Neural cell (in vitro differentiated cells): ENCODE data around the gene ATP1A1. TPM values are rescaled to one million over a fixed set of nuclear protein-coding genes. Genes with fewer than 3 reads are reported as not detected.

Experiments used
- H2AFZ ChIP-seq: fragments of 200-600, 300-800 bp; sonication (generic), shearing (Covaris generic); 2 replicates; pipeline ENCODE4 v1.6.0; 2014; ENCODE audit warnings: low read depth, mild to moderate bottlenecking, antibody characterized with exemption, low read length, moderate library complexity
- H3F3A ChIP-seq: fragments of 200-600 bp; shearing (Covaris generic); 2 replicates; pipeline ENCODE4 v1.6.1; 2016; ENCODE audit warnings: mild to moderate bottlenecking, moderate library complexity, mixed read lengths, antibody characterized with exemption, low read length; ENCODE audit not compliant: insufficient read depth, poor library complexity, severe bottlenecking
- H3K27ac ChIP-seq: fragments of 200-600, 300-800 bp; sonication (generic), shearing (Covaris generic); 2 replicates; pipeline ENCODE4 v1.5.1; 2014; ENCODE audit warnings: mild to moderate bottlenecking, low read length, moderate library complexity
- H3K27me3 ChIP-seq: fragments of 300-800, 200-600 bp; sonication (generic), shearing (Covaris generic); 2 replicates; pipeline ENCODE4 v1.6.0; 2014; ENCODE audit warnings: mild to moderate bottlenecking, low read depth, low read length, moderate library complexity; ENCODE audit not compliant: insufficient read depth
- H3K36me3 ChIP-seq: fragments of 300-800, 200-600 bp; sonication (generic), shearing (Covaris generic); 2 replicates; pipeline ENCODE4 v1.5.1; 2014; ENCODE audit warnings: mild to moderate bottlenecking, antibody characterized with exemption, low read length, moderate library complexity; ENCODE audit not compliant: insufficient read depth
- H3K4me2 ChIP-seq: fragments of 300-800, 200-600 bp; sonication (generic), shearing (Covaris generic); 2 replicates; pipeline ENCODE4 v1.6.0; 2014; ENCODE audit warnings: mild to moderate bottlenecking, low read length
- H3K4me3 ChIP-seq: fragments of 300-800, 200-600 bp; sonication (generic), shearing (Covaris generic); 2 replicates; pipeline ENCODE4 v1.5.1; 2014; ENCODE audit warnings: mild to moderate bottlenecking, low read length, moderate library complexity
- H3K79me2 ChIP-seq: fragments of 200-600 bp; shearing (Covaris generic); replicated peaks from 2 replicates; pipeline ENCODE4 v1.6.0; 2014; ENCODE audit warnings: mild to moderate bottlenecking, low read length, moderate library complexity; ENCODE audit not compliant: insufficient read depth
- H3K9ac ChIP-seq: fragments of 300-800, 200-600 bp; sonication (generic), shearing (Covaris generic); 2 replicates; pipeline ENCODE4 v1.6.1; 2016; ENCODE audit warnings: mild to moderate bottlenecking, low read length, mixed read lengths
- H3K9me2 ChIP-seq: fragments of 200-600 bp; shearing (Covaris generic); 2 replicates; pipeline ENCODE4 v1.6.1; 2016; ENCODE audit warnings: mild to moderate bottlenecking, low read length, mixed read lengths; ENCODE audit not compliant: insufficient read depth
- H3K9me3 ChIP-seq: fragments of 200-600, 300-800 bp; sonication (generic), shearing (Covaris generic); 2 replicates; pipeline ENCODE4 v1.6.1; 2016; ENCODE audit warnings: mild to moderate bottlenecking, mixed run types, low read length, moderate library complexity, mixed read lengths
- H4K20me1 ChIP-seq: fragments of 200-600 bp; shearing (Covaris generic); 2 replicates; pipeline ENCODE4 v1.6.1; 2016; ENCODE audit warnings: mild to moderate bottlenecking, mixed run types; ENCODE audit not compliant: insufficient read depth
- CTCF ChIP-seq: fragments of 450-650 bp; IDR thresholded peaks from 2 replicates; pipeline ENCODE4 v1.5.1; 2014; ENCODE audit warnings: antibody characterized with exemption, mild to moderate bottlenecking, moderate library complexity; ENCODE audit not compliant: poor library complexity, severe bottlenecking
- EP300 ChIP-seq: fragments of 450-650 bp; conservative IDR thresholded peaks from 2 replicates; pipeline ENCODE4 v1.6.1; 2014; ENCODE audit warnings: antibody characterized with exemption, mild to moderate bottlenecking, moderate library complexity; ENCODE audit not compliant: poor library complexity, severe bottlenecking
- EZH2 ChIP-seq: fragments of 200-600, 300-800 bp; shearing (Covaris generic), sonication (generic); IDR thresholded peaks from 2 replicates; pipeline ENCODE4 v1.6.1; 2014; ENCODE audit warnings: antibody characterized with exemption, low read length, borderline replicate concordance, mild to moderate bottlenecking; ENCODE audit not compliant: insufficient read depth, poor library complexity, severe bottlenecking
- MXI1 ChIP-seq: fragments of 450-650 bp; conservative IDR thresholded peaks from 2 replicates; pipeline ENCODE4 v1.6.1; 2014; ENCODE audit warnings: antibody characterized with exemption, mild to moderate bottlenecking; ENCODE audit not compliant: poor library complexity, severe bottlenecking
- POLR2AphosphoS5 ChIP-seq: IDR thresholded peaks from 2 replicates; pipeline ENCODE4 v1.6.1; 2012
- RAD21 ChIP-seq: fragments of 450-650 bp; conservative IDR thresholded peaks from 2 replicates; pipeline ENCODE4 v1.6.1; 2014; ENCODE audit warnings: antibody characterized with exemption, mild to moderate bottlenecking, moderate library complexity
- REST ChIP-seq: IDR thresholded peaks from 2 replicates; pipeline ENCODE4 v1.6.1; 2012; ENCODE audit warnings: borderline replicate concordance
- SMC3 ChIP-seq: fragments of 450-650 bp; conservative IDR thresholded peaks from 2 replicates; pipeline ENCODE4 v1.6.1; 2014; ENCODE audit warnings: antibody characterized with exemption, mild to moderate bottlenecking, moderate library complexity; ENCODE audit not compliant: poor library complexity
- TAF1 ChIP-seq: IDR thresholded peaks from 2 replicates; pipeline ENCODE4 v1.6.1; 2012; ENCODE audit warnings: low read depth
- polyA plus RNA-seq: library from polyadenylated mRNA; depleted of rRNA; stranded (reverse); fragments of >200 nt; gene quantifications from 2 replicates; pipeline ENCODE4 v1.2.3, GENCODE V29; 2014

Gene ATP1A1
- polyA plus RNA-seq, 1 donor from 2014 or later, result 44.2 TPM

GRCh38 chr1:116324411-116324810 lies 48.6 kb upstream of the ATP1A1 start:
- TF ChIP-seq CTCF (no peak), POLR2AphosphoS5 (no peak), TAF1 (no peak), EP300 (no peak), MXI1 (no peak), EZH2 (no peak), REST (no peak), RAD21 (no peak), SMC3 (no peak)
- no peak overlapping the region for H3K4me3 ChIP-seq

GRCh38 chr1:116325104-116325503 lies 47.9 kb upstream of the ATP1A1 start:
- Histone ChIP-seq H3K9me2 (no peaks in the 10 kb centered on the region), H3K27ac (no peak overlapping the region), H3F3A (no peaks in the 10 kb centered on the region), H3K4me2 (no peak overlapping the region), H3K4me3 (no peak overlapping the region), H3K27me3 (no peaks in the 10 kb centered on the region), H3K36me3 (no peaks in the 10 kb centered on the region), H3K79me2 (no peaks in the 10 kb centered on the region), H4K20me1 (no peaks in the 10 kb centered on the region), H3K9ac (no peak overlapping the region), H2AFZ (no peak overlapping the region), H3K9me3 (no peaks in the 10 kb centered on the region)
- TF ChIP-seq EP300, result no peak
- no peak for TF ChIP-seq MXI1
- TF ChIP-seq REST, result no peak
- TF ChIP-seq CTCF, result no peak
- no peak for TF ChIP-seq RAD21
- TF ChIP-seq POLR2AphosphoS5, result no peak

More at GRCh38 chr1:116324411-116324810, 48.6 kb upstream of the ATP1A1 start:
- Histone ChIP-seq H3K9ac (no peak overlapping the region), H3K36me3 (no peaks in the 10 kb centered on the region), H3K9me2 (no peaks in the 10 kb centered on the region), H3K27me3 (no peaks in the 10 kb centered on the region), H3K9me3 (no peaks in the 10 kb centered on the region), H3K27ac (no peak overlapping the region), H3K4me2 (no peak overlapping the region), H4K20me1 (no peaks in the 10 kb centered on the region), H3F3A (no peaks in the 10 kb centered on the region), H3K79me2 (no peaks in the 10 kb centered on the region), H2AFZ (no peak overlapping the region)
